ENCODE measurements around the gene PRCP. TPM values are rescaled to one million over a fixed set of nuclear protein-coding genes. Genes with fewer than 3 reads are reported as not detected.
A peak's percentile ranks its signal among the peaks of the same experiment; 100 is the strongest.

Gene PRCP
- total RNA-seq, 1 experiment from 2014 or later: 7.0 TPM

GRCh38 chr11:82907371-82907770, 7.1 kb upstream of the PRCP start:
- no peak for DNase-seq (ENCODE audit: low spot score)

GRCh38 chr11:82906931-82907330, 6.7 kb upstream of the PRCP start:
- DNase-seq (ENCODE audit: low spot score): no peak

DNA sequence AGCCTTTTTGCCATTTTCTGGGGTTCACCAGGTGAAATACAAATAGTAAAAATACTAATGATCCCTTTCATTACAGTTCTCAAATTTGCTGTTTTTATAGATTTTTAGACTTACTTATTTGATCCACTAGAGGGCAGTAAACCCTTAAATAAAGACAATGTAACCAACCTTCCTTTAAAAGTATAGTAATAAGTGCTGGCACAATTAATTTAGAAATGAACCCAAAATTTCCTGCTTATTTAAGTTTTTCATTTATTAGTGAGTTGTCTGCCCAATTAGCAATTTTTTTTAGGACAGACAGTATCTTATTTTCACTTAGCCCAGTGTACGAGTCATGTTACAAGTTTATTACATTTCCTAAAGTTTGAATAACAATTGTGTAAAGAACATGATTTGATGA, 6.0 kb upstream of the PRCP start:
- peak; percentile 45 for DNase-seq (ENCODE audit: low spot score)

- DNase-seq (ENCODE audit: low spot score): no peak
These were observed 3.8 kb upstream of the PRCP start for GRCh38 chr11:82903843-82904586.

DNA sequence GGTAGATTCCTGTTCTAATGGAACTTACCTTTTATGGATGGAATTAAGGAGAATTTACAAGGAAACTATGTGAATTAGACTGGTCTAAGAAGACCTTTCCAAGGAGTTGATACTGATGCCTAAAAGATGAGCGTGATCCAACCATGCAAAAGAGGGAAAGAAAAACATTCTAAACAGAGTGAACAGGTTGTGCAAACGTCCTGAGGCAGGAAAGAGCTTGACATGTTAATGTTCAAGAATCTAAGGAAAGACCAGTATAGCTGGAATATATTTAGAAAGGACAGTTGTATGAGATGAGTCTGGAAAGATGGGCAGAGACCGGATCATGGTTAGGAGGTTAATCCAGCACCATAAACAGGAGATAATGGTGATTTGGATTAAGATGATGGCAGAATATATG, 2.6 kb upstream of the PRCP start:
- DNase-seq (ENCODE audit: low spot score): no peak

DNA sequence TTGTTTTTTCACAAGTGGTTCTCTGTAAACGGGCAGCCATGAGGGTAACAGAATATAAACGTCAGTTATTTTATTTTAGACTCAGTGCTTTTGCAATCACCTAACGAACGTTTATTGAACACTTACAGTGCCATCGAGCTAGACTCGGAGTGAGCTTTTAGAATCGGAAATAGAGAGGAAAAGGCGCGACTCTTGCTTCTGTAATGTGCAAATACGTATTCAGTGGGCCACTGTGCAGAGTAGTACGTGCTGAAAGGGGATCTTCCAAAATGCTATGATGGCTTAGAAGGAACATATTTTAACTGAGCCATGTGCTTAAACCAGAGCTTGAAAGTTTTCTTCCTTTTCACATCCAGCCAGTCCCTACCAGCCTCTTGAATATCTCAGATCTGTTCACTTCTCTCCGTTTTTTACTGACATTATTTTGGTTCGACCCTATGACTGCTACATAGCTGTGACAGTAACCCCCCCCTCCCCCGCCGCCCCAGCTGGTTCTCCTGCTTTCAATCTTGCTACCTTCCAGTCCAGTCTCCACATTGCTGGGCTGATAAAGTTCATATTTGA, 1.8 kb upstream of the PRCP start:
- no peak for DNase-seq (ENCODE audit: low spot score)

- DNase-seq (ENCODE audit: low spot score): peak; percentile 100
These were observed 1.1 kb upstream of the PRCP start, which contains the start of gene DDIAS for GRCh38 chr11:82901165-82901921. Gene DDIAS (plus strand): TSS chr11:82901736. CDS start chr11:82914739, 13,003 bp downstream.

DNA sequence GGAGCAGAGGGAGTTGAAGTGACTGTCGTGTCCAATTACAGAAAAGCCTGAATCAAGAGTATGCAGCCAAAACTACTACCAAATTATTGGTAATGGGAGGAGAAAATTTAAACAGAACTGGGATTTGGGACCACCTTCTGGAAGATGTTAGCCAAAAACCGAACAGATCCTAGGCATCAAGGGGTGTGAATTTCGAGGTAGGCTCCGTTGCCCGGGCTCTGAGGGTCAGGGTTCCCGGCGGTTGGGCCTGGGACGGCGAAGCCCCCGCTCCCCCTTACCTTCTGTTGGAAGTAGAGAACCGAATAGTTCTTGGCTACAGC, 313 bp downstream of the PRCP start:
- no peak for DNase-seq (ENCODE audit: low spot score)

GRCh38 chr11:82899186-82899820, 927 bp downstream of the PRCP start:
- no peak for DNase-seq (ENCODE audit: low spot score)

GRCh38 chr11:82898241-82898640, 2.0 kb downstream of the PRCP start:
- DNase-seq (ENCODE audit: low spot score): no peak

DNA sequence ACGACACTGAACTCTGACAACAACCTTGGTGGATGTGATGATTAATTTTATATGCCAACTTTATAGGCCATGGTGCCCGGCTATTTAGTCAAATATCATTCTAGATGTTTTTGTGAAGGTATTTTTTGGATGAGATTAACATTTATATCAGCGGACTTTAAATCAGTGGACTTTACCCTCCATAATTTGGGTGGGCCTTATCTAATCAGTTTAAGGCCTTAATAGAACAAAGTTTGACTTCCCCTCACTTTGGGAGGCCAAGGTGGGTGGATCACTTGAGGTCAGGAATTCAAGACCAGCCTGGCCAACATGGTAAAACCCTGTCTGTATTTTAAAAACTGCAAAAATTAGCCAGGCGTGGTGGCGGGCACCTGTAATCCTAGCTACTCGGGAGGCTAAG, 4.0 kb downstream of the PRCP start:
- DNase-seq (ENCODE audit: low spot score): no peak

GRCh38 chr11:82895437-82896091, 4.7 kb downstream of the PRCP start:
- no peak for DNase-seq (ENCODE audit: low spot score)

GRCh38 chr11:82892611-82893169, 7.5 kb downstream of the PRCP start:
- DNase-seq (ENCODE audit: low spot score): no peak

GRCh38 chr11:82890936-82891335, 9.3 kb downstream of the PRCP start:
- DNase-seq (ENCODE audit: low spot score): no peak

DNA sequence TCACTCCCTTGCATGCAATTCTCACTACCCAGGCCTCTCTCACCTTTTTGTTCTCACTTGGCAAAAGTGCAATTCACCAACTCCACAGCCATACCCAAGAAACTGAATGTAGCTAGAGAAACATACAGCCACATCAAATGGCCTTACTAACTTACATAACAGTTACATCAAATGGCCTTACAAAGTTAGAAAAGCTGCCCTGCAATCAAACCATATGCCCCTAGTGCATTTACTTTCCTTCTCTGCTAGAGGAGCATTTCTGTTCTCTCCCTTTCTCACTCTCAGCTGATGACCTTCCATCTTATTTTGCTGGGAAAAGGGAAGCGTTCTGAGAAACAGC, 10.3 kb downstream of the PRCP start:
- no peak for DNase-seq (ENCODE audit: low spot score)

DNA sequence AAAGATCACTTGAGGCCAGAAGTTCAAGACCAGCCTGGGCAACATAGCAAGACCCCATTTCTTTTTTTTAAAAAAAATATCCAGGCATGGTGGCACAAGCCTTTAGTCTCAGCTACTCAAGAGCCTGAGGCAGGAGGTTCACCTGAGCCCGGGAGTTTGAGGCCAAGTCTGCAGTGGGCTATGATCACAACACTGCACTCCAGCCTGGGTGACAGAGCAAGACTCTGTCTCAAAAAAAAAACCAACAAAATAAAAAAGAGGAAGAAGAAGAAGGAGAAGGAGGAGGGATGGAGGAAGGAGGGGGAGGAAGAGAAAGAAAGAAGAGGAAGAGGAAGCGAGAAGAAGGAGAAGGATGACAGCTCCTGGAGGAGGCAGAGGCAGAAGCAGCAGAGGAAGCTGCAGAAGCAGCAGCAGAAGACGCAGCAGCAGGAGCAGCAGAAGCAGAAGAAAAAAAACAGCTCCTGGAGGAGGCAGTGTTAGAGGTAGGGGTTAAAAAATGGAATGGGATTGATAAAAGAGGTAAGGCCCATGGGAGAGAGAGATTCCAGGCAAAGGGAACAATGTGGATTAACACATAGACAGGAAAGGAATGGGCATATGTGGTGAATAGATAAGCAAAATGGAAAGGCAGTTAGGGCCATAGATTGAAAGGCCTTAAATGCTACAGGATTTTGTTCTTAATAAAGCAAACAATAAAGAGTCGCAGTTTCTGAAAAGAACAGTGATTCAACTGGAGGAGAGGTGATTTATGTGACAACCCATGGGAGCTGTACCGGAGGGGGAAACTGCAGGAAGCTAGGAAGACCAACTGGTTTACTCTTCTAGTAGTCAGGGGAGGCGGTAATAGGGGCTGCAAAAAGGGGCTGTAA, 10.9 kb downstream of the PRCP start:
- no peak for DNase-seq (ENCODE audit: low spot score)

GRCh38 chr11:82883853-82884252, 16.4 kb downstream of the PRCP start:
- DNase-seq (ENCODE audit: low spot score): no peak

- no peak for DNase-seq (ENCODE audit: low spot score)
These were observed 25.3 kb downstream of the PRCP start for GRCh38 chr11:82874646-82875523.

GRCh38 chr11:82873919-82874333, 26.3 kb downstream of the PRCP start:
- DNase-seq (ENCODE audit: low spot score): no peak
